CD8-positive, alpha-beta memory T cell (primary cell): Measurements from ENCODE around the gene QSOX2. TPM values are rescaled to one million over a fixed set of nuclear protein-coding genes. Genes with fewer than 3 reads are reported as not detected.

ENCODE experiments used
- CTCF ChIA-PET: fragments of 350-600 bp; sonication (Branson Sonifier 250); formaldehyde crosslinking; loops from one replicate; lab custom pipeline; 2021; ENCODE audit warnings: antibody characterized with exemption; lab: Charles Lee
- POLR2A ChIA-PET: fragments of 350-600 bp; sonication (Branson Sonifier 250); formaldehyde crosslinking; loops from one replicate; lab custom pipeline; 2021; ENCODE audit warnings: antibody characterized with exemption; lab: Charles Lee
- DNase-seq, 5 donors: peaks; one replicate each; pipeline versions ENCODE4 v3.0.0 to v3.0.0-alpha.2; 2020 to 2022; ENCODE audit warnings: mixed read lengths in 1 of 5
- H3K27ac ChIP-seq: one replicate; pipeline ENCODE4 v1.7.0; 2013; ENCODE audit warnings: low read depth, mild to moderate bottlenecking, low read length, moderate library complexity
- H3K27me3 ChIP-seq: 2 replicates; pipeline ENCODE4 v1.7.0; 2013; ENCODE audit warnings: low read length, mild to moderate bottlenecking; ENCODE audit not compliant: insufficient read depth, poor library complexity, severe bottlenecking
- H3K36me3 ChIP-seq: 2 replicates; pipeline ENCODE4 v1.7.0; 2013; ENCODE audit warnings: mild to moderate bottlenecking, low read length, moderate library complexity; ENCODE audit not compliant: insufficient read depth
- H3K4me1 ChIP-seq: 2 replicates; pipeline ENCODE4 v1.7.0; 2013; ENCODE audit warnings: mild to moderate bottlenecking, low read length, moderate library complexity; ENCODE audit not compliant: insufficient read depth
- H3K4me3 ChIP-seq: 2 replicates; pipeline ENCODE4 v1.7.0; 2013; ENCODE audit warnings: mild to moderate bottlenecking, low read length
- H3K9me3 ChIP-seq: 2 replicates; pipeline ENCODE4 v1.7.0; 2013; ENCODE audit warnings: mild to moderate bottlenecking, low read length
- H3K27ac Mint-ChIP-seq, 8 donors: one replicate each; pipeline ENCODE4 v1.8.0; 2020 to 2021; ENCODE audit warnings: mixed read lengths in 8 of 8, mild to moderate bottlenecking in 6 of 8, inconsistent platforms in 3 of 8, moderate library complexity in 3 of 8
- H3K27me3 Mint-ChIP-seq, 2 donors: one replicate each; pipeline ENCODE4 v1.8.0; 2020 to 2021; ENCODE audit warnings: mixed read lengths in 2 of 2, mild to moderate bottlenecking in 1 of 2, moderate library complexity in 1 of 2
- H3K36me3 Mint-ChIP-seq, 3 donors: one replicate each; pipeline ENCODE4 v1.8.0; 2020 to 2021; ENCODE audit warnings: mixed read lengths in 3 of 3, inconsistent platforms in 1 of 3, mild to moderate bottlenecking in 1 of 3
- H3K4me1 Mint-ChIP-seq, 3 donors: one replicate each; pipeline ENCODE4 v1.8.0; 2020 to 2021; ENCODE audit warnings: mixed read lengths in 3 of 3, inconsistent platforms in 1 of 3, mild to moderate bottlenecking in 1 of 3
- H3K4me3 Mint-ChIP-seq, 7 donors: one replicate each; pipeline ENCODE4 v1.8.0; 2020 to 2021; ENCODE audit warnings: mixed read lengths in 7 of 7, mild to moderate bottlenecking in 6 of 7, moderate library complexity in 4 of 7, inconsistent platforms in 2 of 7
- H3K9me3 Mint-ChIP-seq, 5 donors: one replicate each; pipeline ENCODE4 v1.8.0; 2020 to 2022; ENCODE audit warnings: mixed read lengths in 5 of 5, mild to moderate bottlenecking in 3 of 5, moderate library complexity in 2 of 5, inconsistent platforms in 1 of 5
- polyA plus RNA-seq: library from polyadenylated mRNA; unstranded; fragments of 300-500 nt; fragmentation: Illumina TruSeq; gene quantifications from one replicate; pipeline ENCODE4 v1.2.3, GENCODE V29; 2021
- total RNA-seq, 2 experiments: library from RNA; stranded (reverse); gene quantifications; one replicate each; pipeline ENCODE4 v1.2.3, GENCODE V29; 2021

QSOX2 gene
- total and polyA plus RNA-seq, 3 experiments from 2014 or later = 0.66 to 15.3 (median 14.6) TPM

DNA sequence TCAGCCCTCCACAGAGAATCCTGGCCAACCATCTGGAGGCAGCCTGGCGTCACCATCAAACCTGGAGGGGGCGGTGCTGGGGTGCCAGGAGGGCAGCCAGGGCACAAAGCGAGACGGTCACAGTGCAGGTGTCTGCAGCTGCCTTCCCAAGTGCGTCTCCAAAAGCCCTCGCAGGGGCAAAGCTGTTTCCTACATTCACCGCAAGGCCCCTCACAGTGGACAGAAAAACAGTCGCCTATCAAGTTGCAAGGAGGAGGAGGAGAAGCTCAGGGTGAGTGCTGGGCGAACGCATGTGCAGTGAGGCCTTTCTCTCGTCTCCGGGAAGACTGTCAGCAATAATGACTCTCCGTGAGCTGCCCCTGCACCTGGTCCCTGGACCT lies 22.7 kb downstream of the QSOX2 start:
- Mint-ChIP-seq H3K36me3 (peaks cover 0 to 74% (median 14%) of the 10 kb centered on the region in 3 donors), H3K4me1 (peaks cover 7 to 12% (median 8%) of the 10 kb centered on the region in 3 donors), H3K27me3 (no peaks in the 10 kb centered on the region), H3K9me3 (no peaks in the 10 kb centered on the region), H3K27ac (no peak overlapping the region), H3K4me3 (no peak overlapping the region)
- POLR2A ChIA-PET = no interaction called here
- Histone ChIP-seq H3K27me3 (no peaks in the 10 kb centered on the region), H3K4me1 (no peaks in the 10 kb centered on the region), H3K36me3 (peaks cover 9% of the 10 kb centered on the region), H3K9me3 (no peaks in the 10 kb centered on the region), H3K27ac (no peak overlapping the region), H3K4me3 (no peak overlapping the region)
- DNase-seq = no peak
- CTCF ChIA-PET = no interaction called here

DNA sequence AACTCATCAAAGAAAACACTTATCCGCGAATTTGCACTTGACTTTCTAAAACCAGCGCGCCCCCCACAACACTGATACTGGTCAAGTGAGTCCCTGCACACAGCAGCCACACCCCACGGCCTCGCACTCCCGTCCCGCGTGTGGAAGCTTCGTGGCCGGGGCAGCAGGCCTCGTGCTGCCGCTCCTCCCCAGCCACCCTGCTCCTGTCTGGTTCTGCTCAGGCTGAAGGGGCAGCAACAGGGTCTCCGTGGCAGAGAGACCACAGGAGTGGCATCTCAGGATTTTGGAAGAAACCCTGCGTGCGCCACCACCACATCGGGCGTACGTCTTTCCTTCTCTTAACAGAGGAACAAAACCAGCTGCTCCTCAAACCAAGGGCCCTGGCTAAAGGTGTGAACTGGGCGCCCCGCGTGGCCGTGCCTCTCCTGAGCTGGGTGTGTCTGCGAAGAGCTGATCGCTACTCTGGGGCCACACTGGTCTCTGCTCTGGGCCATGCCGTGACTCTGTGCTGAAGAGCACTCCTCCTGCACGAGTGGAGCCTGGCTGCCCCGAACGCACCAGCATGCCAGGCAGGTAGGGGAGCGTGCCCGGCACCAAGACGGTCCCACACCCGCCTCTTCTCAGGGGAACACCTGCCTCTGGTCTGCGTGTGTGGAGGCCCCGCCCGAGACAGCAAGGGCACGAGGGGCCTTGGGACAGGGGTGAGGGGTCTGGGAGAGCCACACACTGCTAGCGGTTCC lies 23.3 kb downstream of the QSOX2 start:
- H3K36me3 Mint-ChIP-seq = peaks cover 0 to 79% (median 15%) of the 10 kb centered on the region in 3 donors
- CTCF ChIA-PET = no interaction called here
- no peaks in the 10 kb centered on the region for H3K9me3 ChIP-seq

DNA sequence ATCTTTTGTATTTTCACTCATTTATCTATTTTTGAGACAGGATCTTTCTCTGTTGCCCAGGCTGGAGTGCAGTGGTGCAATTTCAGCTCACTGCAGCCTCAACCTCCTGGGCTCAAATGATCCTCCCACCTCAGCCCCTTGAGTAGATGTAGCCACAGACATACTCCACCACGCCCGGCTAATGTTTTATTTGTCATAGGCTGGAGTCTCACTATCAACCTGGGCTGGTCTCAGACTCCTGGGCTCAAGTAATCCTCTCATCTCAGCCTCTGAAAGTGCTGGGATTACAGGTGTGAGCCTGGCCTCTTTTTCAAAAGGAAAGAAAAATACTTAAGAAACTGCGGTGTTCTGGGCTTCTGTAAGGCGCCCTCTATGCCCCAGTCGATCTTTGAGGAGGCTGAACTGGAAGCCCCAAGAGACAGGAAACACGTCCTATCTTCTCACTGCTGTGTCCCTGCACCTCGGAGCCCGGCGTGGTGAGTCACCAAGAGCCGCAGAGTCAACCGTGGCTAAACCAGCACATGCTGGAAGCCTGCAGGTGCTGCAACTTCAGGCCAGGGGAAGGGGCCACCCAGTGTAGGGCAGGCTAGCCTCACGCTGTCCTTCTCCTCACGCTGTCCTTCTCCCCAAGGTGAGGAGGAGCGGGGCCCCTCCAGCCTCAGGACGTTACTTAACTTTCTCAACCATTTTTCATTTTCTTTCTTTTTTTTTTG lies 25.4 kb downstream of the QSOX2 start:
- Mint-ChIP-seq H3K4me3 (peak overlapping the region in 1 of 7 donors; percentile 13), H3K4me1 (peaks cover 3 to 7% (median 4%) of the 10 kb centered on the region in 3 donors), H3K9me3 (no peaks in the 10 kb centered on the region), H3K36me3 (peaks cover 3 to 89% (median 17%) of the 10 kb centered on the region in 3 donors), H3K27ac (peak overlapping the region in 3 of 8 donors; percentile 17 to 80 (median 29)), H3K27me3 (no peaks in the 10 kb centered on the region)
- Histone ChIP-seq H3K27me3 (no peaks in the 10 kb centered on the region), H3K27ac (no peak overlapping the region), H3K4me1 (no peaks in the 10 kb centered on the region), H3K4me3 (no peak overlapping the region), H3K36me3 (no peaks in the 10 kb centered on the region), H3K9me3 (no peaks in the 10 kb centered on the region)
- no peak for DNase-seq
- CTCF ChIA-PET = no interaction called here
- POLR2A ChIA-PET = no interaction called here

More for the DNA sequence above, 23.3 kb downstream of the QSOX2 start:
- peaks cover 7 to 11% (median 8%) of the 10 kb centered on the region in 3 donors for H3K4me1 Mint-ChIP-seq
- no peaks in the 10 kb centered on the region for H3K9me3 Mint-ChIP-seq
- no peak overlapping the region for H3K4me3 Mint-ChIP-seq
- POLR2A ChIA-PET = no interaction called here
- Histone ChIP-seq H3K36me3 (peaks cover 9% of the 10 kb centered on the region), H3K4me3 (no peak overlapping the region), H3K27ac (no peak overlapping the region), H3K27me3 (no peaks in the 10 kb centered on the region), H3K4me1 (no peaks in the 10 kb centered on the region)
- H3K27ac Mint-ChIP-seq = peak overlapping the region in 3 of 8 donors; percentile 26 to 54 (median 54)
- no peaks in the 10 kb centered on the region for H3K27me3 Mint-ChIP-seq
- DNase-seq = no peak

DNA sequence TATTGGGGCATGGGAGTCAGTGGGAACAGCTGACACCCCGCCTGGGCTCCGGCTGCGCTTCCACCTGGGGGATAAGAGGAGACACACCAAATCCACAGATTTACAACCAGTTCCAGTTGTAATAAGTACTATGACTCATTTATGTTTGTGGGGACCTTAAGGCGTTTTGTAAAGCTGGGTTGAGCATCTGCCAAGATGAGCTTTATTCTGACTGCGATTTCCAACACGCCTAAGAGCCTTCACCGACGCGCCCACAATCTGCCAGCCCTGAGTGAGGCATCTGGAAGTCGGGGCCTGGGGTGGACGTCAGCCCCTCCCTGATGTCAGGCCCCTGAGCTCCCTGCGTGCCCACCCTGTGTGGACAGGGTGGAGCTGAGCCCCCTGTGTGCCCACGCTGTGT lies 26.3 kb downstream of the QSOX2 start:
- DNase-seq = no peak
- H3K36me3 ChIP-seq = peaks cover 8% of the 10 kb centered on the region
- no peak overlapping the region for H3K27ac ChIP-seq
- H3K27me3 ChIP-seq = no peaks in the 10 kb centered on the region
- Mint-ChIP-seq H3K4me1 (peaks cover 0 to 5% (median 3%) of the 10 kb centered on the region in 3 donors), H3K9me3 (no peaks in the 10 kb centered on the region), H3K27ac (no peak overlapping the region), H3K27me3 (no peaks in the 10 kb centered on the region), H3K4me3 (no peak overlapping the region), H3K36me3 (peaks cover 12 to 92% (median 18%) of the 10 kb centered on the region in 3 donors)
- CTCF ChIA-PET = no interaction called here
- no peak overlapping the region for H3K4me3 ChIP-seq
- H3K4me1 ChIP-seq = no peaks in the 10 kb centered on the region
- no peaks in the 10 kb centered on the region for H3K9me3 ChIP-seq
- POLR2A ChIA-PET = no interaction called here

DNA sequence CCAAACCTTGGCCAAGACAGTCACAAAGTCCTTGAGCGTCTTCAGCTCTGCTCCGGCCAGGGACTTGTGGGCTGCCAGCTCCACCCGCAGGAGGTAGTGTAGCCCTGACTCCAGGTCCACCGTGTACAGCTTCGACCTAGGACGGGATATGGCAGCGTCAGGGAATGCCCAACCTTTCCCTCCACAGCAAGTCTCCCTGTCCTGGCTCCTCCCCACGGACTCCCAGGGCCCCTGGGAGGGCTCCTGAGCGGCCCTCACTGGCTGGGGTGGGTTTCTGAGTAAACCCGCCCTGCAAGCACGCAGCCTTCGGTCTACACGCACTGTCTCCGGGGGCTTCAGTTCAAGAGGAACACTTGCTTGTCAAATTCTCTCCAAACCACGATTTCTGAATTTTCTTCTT lies 26.9 kb downstream of the QSOX2 start:
- ChIA-PET CTCF (no interaction called here), POLR2A (no interaction called here)
- Mint-ChIP-seq H3K36me3 (peaks cover 15 to 93% (median 22%) of the 10 kb centered on the region in 3 donors), H3K27ac (no peak overlapping the region), H3K4me1 (peaks cover 0 to 3% (median 3%) of the 10 kb centered on the region in 3 donors), H3K9me3 (no peaks in the 10 kb centered on the region), H3K27me3 (no peaks in the 10 kb centered on the region), H3K4me3 (no peak overlapping the region)
- no peak for DNase-seq
- Histone ChIP-seq H3K27me3 (no peaks in the 10 kb centered on the region), H3K27ac (no peak overlapping the region), H3K9me3 (no peaks in the 10 kb centered on the region), H3K4me3 (no peak overlapping the region), H3K36me3 (peaks cover 13% of the 10 kb centered on the region), H3K4me1 (no peaks in the 10 kb centered on the region)

DNA sequence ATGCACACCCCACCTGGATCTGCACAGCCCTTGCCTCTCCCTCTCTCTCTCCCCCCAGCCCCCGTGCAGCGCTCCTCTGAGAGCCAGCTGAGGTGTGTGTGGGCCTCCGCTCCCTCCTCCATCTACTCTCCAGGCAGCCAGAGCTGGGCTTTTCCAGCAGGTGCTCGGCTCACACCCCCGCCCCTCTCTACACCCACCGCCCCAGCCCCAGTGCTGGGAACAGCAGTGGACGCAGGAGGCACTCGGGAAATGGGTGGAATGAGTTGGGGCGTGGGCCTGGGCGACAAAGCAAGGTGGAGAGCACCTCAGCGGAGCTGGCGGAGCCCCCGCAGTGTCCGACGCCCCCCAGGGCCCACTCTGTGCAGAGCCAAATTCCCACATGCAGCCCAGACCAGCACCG lies 27.3 kb downstream of the QSOX2 start:
- Histone ChIP-seq H3K4me1 (no peaks in the 10 kb centered on the region), H3K9me3 (no peaks in the 10 kb centered on the region), H3K27ac (no peak overlapping the region), H3K4me3 (no peak overlapping the region), H3K27me3 (no peaks in the 10 kb centered on the region), H3K36me3 (peaks cover 13% of the 10 kb centered on the region)
- no peak for DNase-seq
- peaks cover 0 to 3% (median 3%) of the 10 kb centered on the region in 3 donors for H3K4me1 Mint-ChIP-seq
- H3K36me3 Mint-ChIP-seq = peaks cover 17 to 93% (median 19%) of the 10 kb centered on the region in 3 donors
- no peak overlapping the region for H3K27ac Mint-ChIP-seq
- ChIA-PET POLR2A (no interaction called here), CTCF (no interaction called here)
- H3K9me3 Mint-ChIP-seq = no peaks in the 10 kb centered on the region
- no peaks in the 10 kb centered on the region for H3K27me3 Mint-ChIP-seq
- no peak overlapping the region for H3K4me3 Mint-ChIP-seq

DNA sequence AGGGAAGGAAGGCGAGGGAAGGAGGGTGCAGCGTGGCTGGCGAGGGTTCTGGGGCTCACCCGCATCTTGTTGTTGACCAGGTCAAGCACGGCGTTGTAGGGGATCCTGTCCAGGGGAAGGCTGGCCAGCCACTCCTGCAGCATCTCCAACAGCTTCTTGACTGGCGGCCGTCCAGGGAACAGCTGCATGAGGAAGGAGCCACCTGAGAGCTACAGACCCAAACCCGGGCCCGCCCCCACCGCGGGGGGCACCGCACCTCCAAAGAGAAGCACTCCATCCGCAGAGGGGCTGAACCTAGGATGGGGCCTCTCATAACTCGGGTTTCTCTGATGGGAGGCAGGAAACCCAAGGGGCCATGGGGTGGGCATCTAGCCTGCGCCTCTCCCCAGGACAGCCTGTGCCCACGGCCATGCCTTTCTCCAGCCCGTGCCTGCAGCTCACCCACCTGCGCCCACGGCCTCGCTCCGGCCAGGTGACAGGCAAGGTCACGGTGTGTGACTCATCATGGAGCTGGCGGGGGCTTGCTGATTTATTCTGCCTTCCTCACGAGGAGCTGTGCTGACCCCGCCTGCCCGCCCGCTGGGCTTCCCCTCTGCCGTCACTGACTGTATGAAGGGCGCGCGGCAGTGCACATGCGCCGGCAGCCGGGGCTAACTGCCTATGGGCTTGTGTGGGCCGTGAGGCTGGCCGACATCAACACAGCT lies 28.9 kb downstream of the QSOX2 start:
- Histone ChIP-seq H3K4me3 (no peak overlapping the region), H3K27ac (no peak overlapping the region), H3K9me3 (no peaks in the 10 kb centered on the region), H3K27me3 (no peaks in the 10 kb centered on the region), H3K4me1 (no peaks in the 10 kb centered on the region), H3K36me3 (peaks cover 13% of the 10 kb centered on the region)
- peaks cover 0 to 3% (median 3%) of the 10 kb centered on the region in 3 donors for H3K4me1 Mint-ChIP-seq
- H3K9me3 Mint-ChIP-seq = no peaks in the 10 kb centered on the region
- POLR2A ChIA-PET = no interaction called here
- H3K36me3 Mint-ChIP-seq = peaks cover 17 to 93% (median 19%) of the 10 kb centered on the region in 3 donors
- H3K27ac Mint-ChIP-seq = no peak overlapping the region
- no peak overlapping the region for H3K4me3 Mint-ChIP-seq
- CTCF ChIA-PET = interaction anchor here (0.8 to 1.1 kb wide), 2 partner anchors 8 to 10 kb away, joined by 3 read pairs; no protein-coding TSS in a partner anchor
- no peaks in the 10 kb centered on the region for H3K27me3 Mint-ChIP-seq
- DNase-seq = no peak

DNA sequence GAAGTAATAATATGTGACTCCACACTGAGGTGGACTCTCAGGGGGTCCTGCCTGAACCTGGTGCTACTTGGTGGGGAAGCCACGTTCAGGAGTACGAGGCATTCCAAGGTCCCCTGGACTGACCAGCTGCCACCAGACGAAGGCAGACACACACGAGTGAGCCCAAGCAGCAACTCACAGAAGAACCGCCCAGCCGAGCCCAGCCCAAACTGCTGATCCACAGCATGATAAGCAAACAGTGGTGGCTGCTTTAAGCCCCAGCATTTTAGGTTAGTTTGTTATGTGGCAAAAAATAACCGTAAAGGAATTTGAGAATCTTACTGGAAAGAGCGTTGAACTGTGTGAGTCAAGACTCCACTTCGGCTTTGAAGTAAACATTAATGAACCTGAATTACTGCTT lies 31.9 kb downstream of the QSOX2 start:
- ChIA-PET CTCF (no interaction called here), POLR2A (no interaction called here)
- Mint-ChIP-seq H3K27ac (peak overlapping the region in 1 of 8 donors; percentile 32), H3K4me3 (no peak overlapping the region), H3K36me3 (peaks cover 17 to 92% (median 17%) of the 10 kb centered on the region in 3 donors), H3K27me3 (no peaks in the 10 kb centered on the region), H3K9me3 (no peaks in the 10 kb centered on the region), H3K4me1 (no peaks in the 10 kb centered on the region)
- H3K36me3 ChIP-seq = peaks cover 13% of the 10 kb centered on the region
- H3K9me3 ChIP-seq = no peaks in the 10 kb centered on the region
- H3K27ac ChIP-seq = no peak overlapping the region
- no peaks in the 10 kb centered on the region for H3K4me1 ChIP-seq
- no peak for DNase-seq
- no peak overlapping the region for H3K4me3 ChIP-seq
- no peaks in the 10 kb centered on the region for H3K27me3 ChIP-seq
